Body of pancreas (tissue), 4 donors: ENCODE results near the gene FRMPD4. TPM values are rescaled to one million over a fixed set of nuclear protein-coding genes. Genes with fewer than 3 reads are reported as not detected.

Experiments used
- ATAC-seq: fragments of 150-250 bp; one replicate; pipeline ENCODE4 v1.9.1; 2016
- DNase-seq, 4 donors: peaks; one replicate each; pipeline ENCODE4 v3.0.0-alpha.2; 2019
- H3K27ac ChIP-seq, 4 donors: fragments of 200-600 bp; sonication (generic); 1 replicate in 3 of 4; 2 replicates in 1 of 4; pipeline versions ENCODE4 v1.5.1 to v1.6.1; 2016 to 2019; ENCODE audit warnings: mild to moderate bottlenecking in 1 of 4, mixed read lengths in 1 of 4, moderate library complexity in 1 of 4
- H3K27me3 ChIP-seq, 2 donors: fragments of 200-600 bp; sonication (generic); one replicate each; pipeline ENCODE4 v1.6.0; 2016; ENCODE audit warnings: mild to moderate bottlenecking in 1 of 2
- H3K36me3 ChIP-seq, 2 donors: fragments of 200-600 bp; sonication (generic); replicated peaks in 1 of 2; 2 replicates each; pipeline ENCODE4 v1.5.1; 2016; ENCODE audit warnings: low read depth in 2 of 2; ENCODE audit not compliant: insufficient read depth in 1 of 2
- H3K4me1 ChIP-seq: fragments of 200-600 bp; sonication (generic); one replicate; pipeline ENCODE4 v1.6.0; 2016
- H3K4me3 ChIP-seq, 2 donors: fragments of 200-600 bp; sonication (generic); 1 replicate in 1 of 2; 2 replicates in 1 of 2; pipeline ENCODE4 v1.5.1; 2016 to 2019
- H3K9me3 ChIP-seq, 3 donors: fragments of 200-600 bp; sonication (generic); 1 replicate in 2 of 3; 2 replicates in 1 of 3; pipeline ENCODE4 v1.5.1; 2016
- POLR2A ChIP-seq, 3 donors: fragments of 450-650 bp; IDR thresholded peaks; one replicate each; pipeline ENCODE4 v1.6.1; 2016; ENCODE audit warnings: antibody characterized with exemption in 3 of 3, mild to moderate bottlenecking in 2 of 3
- WGBS, 2 donors: methylation state at CpG; one replicate each; pipeline ENCODE4 v1.1.5; 2017; 5-methylcytosine and 5-hydroxymethylcytosine counted together
- intact Hi-C: fragments of 100-400 bp; cut with DNase I; formaldehyde crosslinking; loops from one replicate; pipeline ENCODE4 v1.15.1; 2023
- total RNA-seq, 2 donors: library from RNA; depleted of rRNA; stranded (reverse); fragments of >200 nt; gene quantifications; one replicate each; pipeline ENCODE4 v1.1.0, GENCODE V29; 2016
- TF ChIP-seq, protein P1 (sequence below), 7 experiments: fragments of 450-650 bp in 4 of 7; fragments of 200-600 bp in 3 of 7; sonication (generic) in 3 of 7; IDR thresholded peaks; one replicate each; pipeline ENCODE4 v1.5.1; 2016 to 2019; ENCODE audit warnings: antibody characterized with exemption in 7 of 7

The FRMPD4 gene
- total RNA-seq, 2 donors from 2014 or later, result 0.26 TPM; not detected in 1

DNA sequence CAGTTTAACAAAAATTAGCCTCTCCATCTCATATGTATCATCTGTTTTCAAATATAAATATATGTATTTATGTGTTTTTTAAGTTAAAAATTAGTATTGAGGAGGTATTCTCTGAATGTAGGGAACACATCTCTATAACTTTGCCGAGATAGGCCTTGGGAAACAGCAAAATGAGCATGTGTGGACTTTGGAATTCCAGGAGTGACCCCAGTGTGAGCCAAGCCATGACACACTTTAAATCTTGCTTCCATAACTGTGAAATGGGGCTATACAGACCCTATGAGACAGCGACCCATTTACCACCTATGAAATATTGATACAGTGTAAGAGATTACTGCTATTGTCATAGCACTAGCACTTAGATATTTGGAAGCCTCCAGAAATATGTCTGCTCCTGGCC is 58.8 kb downstream of the FRMPD4 start:
- no peaks in the 10 kb centered on the region for H3K4me1 ChIP-seq
- ATAC-seq (no peak), DNase-seq (no peak)
- H3K27ac ChIP-seq, result no peak overlapping the region
- H3K4me3 ChIP-seq, result no peak overlapping the region
- no peaks in the 10 kb centered on the region for H3K27me3 ChIP-seq
- H3K36me3 ChIP-seq, result no peaks in the 10 kb centered on the region
- H3K9me3 ChIP-seq, result no peaks in the 10 kb centered on the region
- intact Hi-C loops, result no loop called here
- TF ChIP-seq POLR2A (IDR thresholded peaks at IDR 0.05), result no peak
- 40 to 74% methylated on average over 2 of the region's 2 CpGs for WGBS, 2 donors

DNA sequence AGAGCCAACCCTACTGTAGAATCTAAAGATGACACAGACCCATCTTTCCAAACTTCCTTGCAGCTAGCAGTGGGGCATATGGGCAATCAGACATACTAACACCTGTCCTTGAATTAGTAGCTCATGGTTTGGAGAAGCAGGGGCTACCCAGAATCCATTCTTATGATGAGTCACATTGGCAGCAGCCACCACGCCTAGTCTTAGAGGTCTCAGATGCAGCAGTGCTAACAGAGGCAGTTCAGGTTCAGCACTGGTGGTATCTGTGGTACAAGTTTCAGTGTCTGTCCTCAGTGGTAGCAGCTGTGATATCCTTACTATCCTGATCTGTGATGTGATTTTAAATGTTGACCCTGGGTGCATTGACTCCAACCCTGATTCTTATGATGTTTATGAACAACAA is 68.1 kb downstream of the FRMPD4 start:
- intact Hi-C loops, result no loop called here
- TF ChIP-seq POLR2A (IDR thresholded peaks at IDR 0.05), result no peak
- TF ChIP-seq, protein P1, sequence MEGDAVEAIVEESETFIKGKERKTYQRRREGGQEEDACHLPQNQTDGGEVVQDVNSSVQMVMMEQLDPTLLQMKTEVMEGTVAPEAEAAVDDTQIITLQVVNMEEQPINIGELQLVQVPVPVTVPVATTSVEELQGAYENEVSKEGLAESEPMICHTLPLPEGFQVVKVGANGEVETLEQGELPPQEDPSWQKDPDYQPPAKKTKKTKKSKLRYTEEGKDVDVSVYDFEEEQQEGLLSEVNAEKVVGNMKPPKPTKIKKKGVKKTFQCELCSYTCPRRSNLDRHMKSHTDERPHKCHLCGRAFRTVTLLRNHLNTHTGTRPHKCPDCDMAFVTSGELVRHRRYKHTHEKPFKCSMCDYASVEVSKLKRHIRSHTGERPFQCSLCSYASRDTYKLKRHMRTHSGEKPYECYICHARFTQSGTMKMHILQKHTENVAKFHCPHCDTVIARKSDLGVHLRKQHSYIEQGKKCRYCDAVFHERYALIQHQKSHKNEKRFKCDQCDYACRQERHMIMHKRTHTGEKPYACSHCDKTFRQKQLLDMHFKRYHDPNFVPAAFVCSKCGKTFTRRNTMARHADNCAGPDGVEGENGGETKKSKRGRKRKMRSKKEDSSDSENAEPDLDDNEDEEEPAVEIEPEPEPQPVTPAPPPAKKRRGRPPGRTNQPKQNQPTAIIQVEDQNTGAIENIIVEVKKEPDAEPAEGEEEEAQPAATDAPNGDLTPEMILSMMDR (IDR thresholded peaks at IDR 0.05), result no peak
- Histone ChIP-seq H3K27ac (no peak overlapping the region), H3K36me3 (no peaks in the 10 kb centered on the region), H3K9me3 (no peaks in the 10 kb centered on the region), H3K4me3 (no peak overlapping the region), H3K27me3 (no peaks in the 10 kb centered on the region), H3K4me1 (no peaks in the 10 kb centered on the region)
- ATAC-seq, result no peak
- no peak for DNase-seq
- WGBS, 2 donors, result 40 to 67% methylated on average over 1 of the region's 1 CpG

DNA sequence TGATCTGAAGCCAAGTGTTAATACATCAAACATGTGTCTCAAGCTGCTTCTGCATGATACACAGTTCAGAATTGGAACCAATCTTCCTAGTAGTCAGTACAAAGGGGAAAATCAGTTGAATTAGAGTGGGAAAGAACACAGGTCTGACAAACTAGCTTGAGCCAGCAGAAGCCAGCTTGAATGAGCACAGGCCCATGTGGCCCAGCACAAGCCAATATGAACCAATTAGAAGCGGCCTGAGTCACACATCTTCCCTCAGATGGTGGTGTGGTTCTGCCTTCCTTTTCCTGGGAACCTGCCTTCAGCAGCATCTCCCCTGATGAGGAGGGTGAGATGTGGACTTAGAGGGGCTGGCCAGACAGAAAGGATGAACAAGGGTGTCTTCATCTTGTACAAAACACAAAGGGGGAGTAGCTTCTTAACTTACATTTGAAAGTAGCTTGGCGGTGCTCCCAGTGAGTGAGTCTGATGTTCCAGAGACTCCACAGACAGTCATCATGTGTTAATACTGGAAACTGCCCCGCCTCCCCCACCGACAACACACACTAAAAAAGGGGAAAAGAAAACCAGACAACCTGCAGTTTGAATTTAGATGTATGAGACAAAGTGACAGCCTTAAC is 72.0 kb downstream of the FRMPD4 start:
- no peaks in the 10 kb centered on the region for H3K4me1 ChIP-seq
- no peaks in the 10 kb centered on the region for H3K36me3 ChIP-seq
- TF ChIP-seq, protein P1 (IDR thresholded peaks at IDR 0.05), result no peak
- no peak for TF ChIP-seq POLR2A (IDR thresholded peaks at IDR 0.05)
- H3K9me3 ChIP-seq, result no peaks in the 10 kb centered on the region
- H3K27ac ChIP-seq, result no peak overlapping the region
- peak in 1 of 4 donors; percentile 5 for DNase-seq
- no peak overlapping the region for H3K4me3 ChIP-seq
- H3K27me3 ChIP-seq, result no peaks in the 10 kb centered on the region
- ATAC-seq, result no peak
- intact Hi-C loops, result no loop called here
- WGBS, 2 donors, result 46 to 74% methylated on average over 4 of the region's 4 CpGs

DNA sequence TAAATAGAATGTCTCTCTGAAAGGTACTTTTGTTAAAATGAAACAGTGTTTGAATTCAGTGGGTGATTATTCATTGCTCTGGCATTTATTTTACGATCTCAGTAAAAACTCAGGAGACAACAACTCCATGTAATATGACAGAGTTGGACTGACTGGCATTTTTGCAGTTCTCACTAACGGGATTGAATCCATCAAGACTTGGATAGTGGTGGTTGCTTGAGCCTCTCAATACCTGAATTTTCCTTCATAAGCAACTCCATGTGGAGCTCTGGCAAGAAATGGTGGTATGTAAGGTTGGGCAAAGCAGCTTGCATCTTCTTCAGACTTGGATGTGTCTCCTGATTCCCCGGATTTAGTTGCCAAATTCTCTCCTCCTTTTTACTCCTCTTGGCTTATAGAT is 72.7 kb downstream of the FRMPD4 start:
- H3K9me3 ChIP-seq, result no peaks in the 10 kb centered on the region
- no peaks in the 10 kb centered on the region for H3K36me3 ChIP-seq
- WGBS, 2 donors, result 28 to 48% methylated on average over 3 of the region's 3 CpGs
- H3K27me3 ChIP-seq, result no peaks in the 10 kb centered on the region
- ATAC-seq (no peak), DNase-seq (no peak)
- intact Hi-C loops, result no loop called here
- no peak overlapping the region for H3K27ac ChIP-seq
- H3K4me1 ChIP-seq, result no peaks in the 10 kb centered on the region
- no peak for TF ChIP-seq POLR2A (IDR thresholded peaks at IDR 0.05)
- TF ChIP-seq, protein P1 (IDR thresholded peaks at IDR 0.05), result no peak
- no peak overlapping the region for H3K4me3 ChIP-seq

DNA sequence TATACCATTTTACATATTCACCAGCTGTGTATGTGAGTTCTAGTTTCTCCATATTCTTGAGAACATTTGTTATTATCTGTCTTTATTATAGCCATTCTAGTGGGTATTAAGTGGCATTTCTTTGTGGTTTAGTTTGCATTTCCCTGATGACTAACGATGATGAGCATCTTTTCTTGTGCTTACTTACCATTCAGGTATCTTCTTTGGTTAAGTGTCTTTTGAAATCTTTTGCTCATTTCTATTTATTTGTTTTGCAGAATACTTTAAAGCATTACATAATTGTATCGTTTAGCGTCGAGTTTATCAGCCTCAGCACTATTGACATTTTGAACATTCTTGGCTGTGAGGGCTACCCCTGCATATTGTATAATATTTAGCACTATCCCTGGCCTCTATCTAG is 85.4 kb downstream of the FRMPD4 start:
- Histone ChIP-seq H3K4me1 (no peaks in the 10 kb centered on the region), H3K27ac (no peak overlapping the region), H3K4me3 (no peak overlapping the region), H3K36me3 (no peaks in the 10 kb centered on the region), H3K27me3 (no peaks in the 10 kb centered on the region), H3K9me3 (no peaks in the 10 kb centered on the region)
- intact Hi-C loops, result no loop called here
- TF ChIP-seq, protein P1 (IDR thresholded peaks at IDR 0.05), result no peak
- TF ChIP-seq POLR2A (IDR thresholded peaks at IDR 0.05), result no peak
- no peak for DNase-seq
- WGBS, 2 donors, result 40 to 55% methylated on average over 4 of the region's 4 CpGs
- ATAC-seq, result no peak
